NCI-H2227 (cell line): Measurements from ENCODE around the gene GRIP2.
A peak's percentile ranks its signal among the peaks of the same experiment; 100 is the strongest.
"Not testable (repeated sequence)": the region's sequence is repeated elsewhere in the genome, so short reads cannot be mapped to it uniquely, and the experiment has no call there.

Experiments used
- DNase-seq: peaks from one replicate; lab custom pipeline; 2025; ENCODE audit not compliant: unreplicated experiment; lab: John Stamatoyannopoulos, UW

The GRIP2 gene

DNA sequence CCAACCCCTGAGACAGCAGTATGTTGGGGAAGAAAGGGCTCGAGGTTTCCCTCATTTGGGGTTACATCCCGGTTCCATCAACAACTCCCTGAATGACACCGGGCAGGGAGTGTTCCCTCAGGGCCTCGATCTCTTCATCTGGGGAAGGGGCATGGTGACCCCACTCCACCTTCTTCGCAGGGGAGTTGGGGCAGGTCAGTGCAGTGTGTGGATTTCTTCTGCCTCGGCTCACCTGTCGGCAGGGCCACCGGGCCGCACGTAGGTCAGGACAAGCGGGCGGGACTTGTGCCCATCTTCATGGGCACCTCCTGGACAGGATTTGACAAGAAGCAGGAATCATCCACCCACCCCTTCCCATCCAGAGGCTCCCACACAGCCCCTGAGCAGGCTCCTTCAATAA, 17.4 kb downstream of the GRIP2 start:
- DNase-seq = no peak

- no peak for DNase-seq
Observed at GRCh38 chr3:14522129-14522691, 17.9 kb downstream of the GRIP2 start.

GRCh38 chr3:14521611-14522010, 18.5 kb downstream of the GRIP2 start:
- no peak for DNase-seq

GRCh38 chr3:14520967-14521366, 19.2 kb downstream of the GRIP2 start:
- DNase-seq = no peak

DNA sequence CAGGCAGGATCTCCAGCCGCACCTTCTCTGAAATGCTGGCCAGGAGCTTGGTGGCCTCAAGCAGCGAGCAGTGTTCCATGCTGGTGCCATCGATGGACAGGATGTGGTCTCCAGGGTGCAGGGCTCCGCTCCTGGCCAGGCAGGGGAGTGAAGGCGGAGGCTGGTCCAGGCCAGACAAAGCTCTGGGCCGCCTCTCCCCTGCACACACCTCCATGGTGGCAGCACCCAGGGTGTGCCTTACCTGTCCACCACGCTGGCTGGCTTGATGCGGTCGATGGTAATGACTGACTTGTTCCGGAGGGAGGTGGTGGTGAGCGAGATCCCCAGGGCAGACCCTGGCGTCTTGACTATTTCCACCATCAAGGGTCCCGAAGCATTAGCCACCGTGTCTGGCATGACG, 20.0 kb downstream of the GRIP2 start:
- no peak for DNase-seq

DNA sequence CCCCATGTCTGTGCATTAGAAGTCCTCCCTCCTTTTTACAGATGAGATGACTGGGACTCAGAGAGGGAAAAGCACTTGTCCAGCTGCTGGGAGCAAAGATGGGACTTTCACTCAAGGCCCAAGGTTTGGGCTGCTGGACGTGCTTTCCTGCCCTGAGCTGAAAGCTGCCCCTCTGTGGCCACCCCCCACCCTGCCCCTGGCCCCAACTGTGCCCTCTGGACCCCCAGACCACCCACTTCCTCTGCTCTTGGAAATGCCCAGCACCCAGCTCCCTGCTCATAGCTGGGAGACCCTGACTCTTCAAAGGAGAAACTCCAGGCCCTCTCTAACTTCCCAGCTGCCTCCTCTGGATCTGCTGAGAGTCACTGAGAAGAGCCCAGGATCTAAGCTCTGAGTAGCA, 20.7 kb downstream of the GRIP2 start:
- DNase-seq = no peak

DNA sequence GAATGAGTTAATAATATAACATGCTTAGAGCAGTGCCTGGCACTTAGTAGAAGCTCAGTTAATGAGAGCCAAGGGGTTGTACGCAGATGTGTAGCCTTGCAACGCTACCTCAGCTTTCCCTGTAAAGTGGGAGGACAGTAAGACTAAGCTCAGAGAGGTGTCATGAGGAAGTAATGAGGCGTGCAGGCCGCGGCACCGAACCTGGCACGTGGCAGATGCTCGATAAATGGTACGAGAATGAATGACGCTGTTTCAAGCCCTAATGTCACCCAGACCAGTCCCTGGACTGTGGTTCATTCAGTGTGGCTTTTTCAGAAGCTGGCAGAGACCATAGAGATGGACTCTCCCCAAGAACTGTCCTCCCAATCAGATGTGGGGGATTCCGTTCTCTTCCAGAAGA, 21.2 kb downstream of the GRIP2 start:
- DNase-seq = no peak

DNA sequence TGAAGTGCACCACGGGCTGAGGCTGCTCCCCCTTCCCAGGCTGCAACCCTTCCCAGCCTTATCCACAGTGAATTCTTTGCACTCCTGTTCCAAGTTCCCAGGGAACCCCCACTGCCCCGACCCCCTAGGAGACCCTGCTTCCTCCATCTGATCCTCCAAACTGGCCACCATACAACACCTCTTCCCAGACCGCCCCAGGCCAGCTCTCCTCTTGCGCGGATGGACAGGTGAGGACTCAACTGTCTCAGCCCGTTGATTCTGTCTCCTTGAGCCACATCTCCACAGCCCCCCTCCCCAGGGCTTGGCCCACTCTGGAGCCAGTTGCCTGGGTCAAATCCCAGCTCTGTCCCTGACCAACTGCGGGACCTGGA, 21.7 kb downstream of the GRIP2 start:
- no peak for DNase-seq

DNA sequence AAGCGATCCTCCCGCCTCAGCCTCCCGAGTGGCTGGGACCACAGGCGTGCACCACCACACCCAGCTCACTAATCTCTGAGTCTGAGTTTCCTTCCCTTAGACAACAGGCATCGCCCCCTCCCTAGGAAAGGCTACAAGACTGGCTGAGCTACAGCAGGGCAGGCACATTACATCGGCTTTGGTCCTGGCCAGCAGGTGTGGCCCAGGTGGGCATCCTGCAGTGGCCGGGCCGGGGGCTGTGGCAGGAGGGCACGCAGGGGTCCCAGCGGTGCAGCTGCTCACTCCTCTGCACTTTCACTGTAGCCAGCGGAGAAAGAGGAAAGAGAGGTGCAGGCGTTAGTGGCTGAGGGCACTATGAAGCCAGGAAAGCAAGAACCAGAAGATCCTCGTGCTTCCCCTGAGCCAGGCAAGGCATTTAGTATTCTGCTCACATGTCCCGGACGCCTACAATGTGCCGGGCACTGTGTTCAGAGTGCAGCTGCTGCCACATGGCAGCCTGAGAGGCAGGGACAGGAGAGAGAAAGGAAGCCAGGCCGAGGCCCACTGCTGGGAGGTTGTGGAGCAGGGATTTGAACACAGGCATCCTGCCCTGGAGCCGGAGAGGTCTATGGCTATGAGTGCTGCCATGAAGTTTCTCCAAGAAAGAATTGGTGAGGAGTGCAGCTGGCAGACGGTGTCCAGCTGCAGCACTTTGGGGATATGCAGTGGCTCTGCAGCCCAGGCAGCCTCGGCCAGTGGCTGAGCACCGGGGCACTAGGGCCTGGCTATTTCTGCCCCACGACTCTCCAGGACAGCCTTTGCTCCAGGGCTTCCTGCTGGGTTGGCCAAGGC, 22.3 kb downstream of the GRIP2 start:
- DNase-seq = no peak

DNA sequence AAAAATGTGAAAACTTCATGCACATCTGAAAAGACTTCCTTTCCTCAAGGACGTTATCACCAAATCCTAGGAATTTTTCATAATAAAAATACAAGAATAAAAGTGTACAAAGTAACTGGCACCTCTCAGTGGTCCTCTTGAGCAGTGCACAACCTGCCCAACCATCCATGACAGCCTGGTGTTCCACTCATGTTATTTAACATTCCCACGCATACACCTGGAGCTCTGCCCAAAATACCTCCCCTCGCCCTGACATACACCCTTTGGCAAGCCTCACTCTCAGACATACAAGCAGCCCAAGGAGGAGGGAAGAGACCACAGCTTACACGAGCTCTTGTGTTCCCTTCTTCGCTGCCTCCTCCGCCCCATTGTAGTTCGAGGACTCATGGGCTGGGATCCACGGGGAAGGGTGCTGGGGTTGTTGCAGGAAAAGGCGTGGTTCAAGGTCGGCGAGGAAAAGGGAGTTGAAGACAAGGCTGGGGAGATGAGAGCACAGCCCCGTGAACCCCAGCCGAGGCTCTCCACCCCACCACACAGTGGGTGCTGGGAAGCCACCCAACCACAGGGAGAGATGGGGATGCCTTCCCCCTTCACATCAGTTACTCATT, 23.3 kb downstream of the GRIP2 start:
- DNase-seq = no peak

DNA sequence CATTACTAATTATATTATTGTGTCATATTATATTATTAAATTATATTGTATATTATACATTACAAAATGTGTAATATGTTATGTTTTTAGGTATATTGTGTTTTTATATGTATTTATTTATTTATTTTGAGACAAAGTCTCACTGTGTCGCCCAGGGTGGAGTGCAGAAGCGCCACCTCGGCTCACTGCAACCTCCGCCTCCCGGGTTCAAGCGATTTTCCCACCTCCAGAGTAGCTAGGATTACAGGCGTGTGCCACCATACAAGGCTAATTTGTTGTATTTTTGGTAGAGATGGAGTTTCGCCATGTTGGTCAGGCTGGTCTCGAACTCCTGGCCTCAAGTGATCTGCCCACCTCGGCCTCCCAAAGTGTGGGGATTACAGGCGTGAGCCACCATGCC, 24.6 kb downstream of the GRIP2 start:
- not testable (repeated sequence) for DNase-seq

- DNase-seq = no peak
Observed at GRCh38 chr3:14514323-14514720, 25.8 kb downstream of the GRIP2 start.

GRCh38 chr3:14513566-14514322, 26.4 kb downstream of the GRIP2 start:
- no peak for DNase-seq

GRCh38 chr3:14512942-14513327, 27.2 kb downstream of the GRIP2 start:
- no peak for DNase-seq

- DNase-seq = no peak
Observed at GRCh38 chr3:14512281-14512941, 27.7 kb downstream of the GRIP2 start.

DNA sequence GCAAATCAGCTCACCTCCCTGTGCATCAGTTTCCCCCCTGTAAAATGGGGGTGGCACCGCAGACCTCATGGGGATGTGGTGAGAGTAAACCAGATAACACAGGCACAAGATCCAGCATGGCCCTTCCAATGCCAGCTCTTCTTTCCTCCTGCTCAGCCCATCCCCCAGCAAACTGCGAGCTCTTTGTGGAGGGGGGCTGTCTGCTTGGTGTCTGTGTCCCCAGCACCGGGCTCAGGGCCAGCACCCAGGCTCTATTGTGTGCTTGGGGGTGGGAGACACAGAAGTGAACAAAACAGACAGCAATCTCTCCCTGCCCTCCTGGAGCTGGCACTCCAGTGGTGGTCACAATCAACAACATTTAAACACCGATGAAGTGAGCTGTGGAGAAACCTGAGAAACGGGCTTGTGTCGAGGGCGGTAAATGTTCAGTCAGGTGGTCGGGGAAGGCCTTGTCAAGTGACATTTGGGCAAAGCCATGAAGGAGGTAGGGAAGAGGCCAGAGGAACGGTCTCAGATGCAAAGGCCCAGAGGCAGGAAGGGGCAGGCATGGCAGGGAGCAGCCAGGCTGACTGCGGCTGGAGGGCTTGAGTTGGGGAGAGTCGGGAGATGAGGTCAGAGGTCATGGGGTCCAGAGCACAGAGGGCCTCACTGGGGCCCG, 28.4 kb downstream of the GRIP2 start:
- peak; percentile 65 for DNase-seq

DNA sequence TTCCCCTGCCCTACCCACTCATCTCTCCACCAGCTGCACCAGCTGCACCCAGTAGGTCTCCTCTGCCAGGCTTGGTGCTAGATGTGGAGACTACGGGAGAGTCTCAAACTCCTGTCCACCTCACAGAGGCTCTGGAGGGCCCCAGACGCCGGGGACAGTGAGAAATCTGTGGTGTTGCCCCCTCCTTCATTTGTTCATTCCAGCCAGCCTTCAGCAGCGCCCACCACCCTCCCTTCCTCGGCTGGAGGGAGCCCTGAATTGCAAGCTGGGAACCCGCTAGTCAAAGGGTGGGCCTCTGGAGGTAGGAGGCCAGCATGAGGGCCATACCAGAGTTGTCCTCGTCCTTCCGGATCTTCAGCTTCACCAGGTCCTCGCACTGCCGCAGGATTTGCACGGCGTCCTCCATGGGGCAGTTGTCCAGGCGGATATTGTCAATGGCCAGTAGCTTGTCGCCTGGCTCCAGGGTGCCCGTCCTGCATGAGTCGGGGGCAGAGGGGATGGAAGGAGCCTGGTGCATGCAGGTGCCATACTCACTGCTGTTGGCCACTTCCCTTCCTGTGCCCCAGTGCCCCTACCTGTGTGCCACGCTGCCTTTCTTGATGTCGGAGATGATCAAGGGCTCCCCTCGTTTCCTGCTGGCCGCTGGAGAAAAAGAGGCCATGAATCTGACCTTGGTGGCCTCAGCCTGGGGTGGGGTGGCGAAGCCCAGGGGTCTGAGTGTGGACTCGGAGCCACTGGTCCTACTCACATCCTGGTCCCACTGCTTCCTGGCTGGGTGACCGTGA, 29.1 kb downstream of the GRIP2 start:
- no peak for DNase-seq

DNA sequence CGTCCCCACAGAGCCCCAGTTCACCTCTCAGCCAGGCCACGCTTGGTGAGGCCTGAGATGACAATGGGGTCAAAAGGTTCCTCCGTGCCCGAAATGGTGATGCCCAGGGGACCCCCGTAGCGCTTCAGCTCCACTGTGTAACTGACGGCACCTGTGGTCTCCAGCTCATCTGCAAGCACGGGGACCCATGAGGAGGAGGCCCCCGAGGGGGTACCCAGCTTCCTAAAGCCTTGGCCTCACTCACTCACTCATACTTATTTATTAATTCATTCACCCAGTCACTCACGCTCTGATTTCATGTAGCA, 30.4 kb downstream of the GRIP2 start:
- DNase-seq = no peak

- DNase-seq = peak; percentile 82
Observed at GRCh38 chr3:14508966-14509795, 31.0 kb downstream of the GRIP2 start.
